Measurements from ENCODE around the gene ATP6V1G3.

GRCh38 chr1:198558402-198558801 lies 17.9 kb upstream of the ATP6V1G3 start:
- TF ChIP-seq, protein P1, sequence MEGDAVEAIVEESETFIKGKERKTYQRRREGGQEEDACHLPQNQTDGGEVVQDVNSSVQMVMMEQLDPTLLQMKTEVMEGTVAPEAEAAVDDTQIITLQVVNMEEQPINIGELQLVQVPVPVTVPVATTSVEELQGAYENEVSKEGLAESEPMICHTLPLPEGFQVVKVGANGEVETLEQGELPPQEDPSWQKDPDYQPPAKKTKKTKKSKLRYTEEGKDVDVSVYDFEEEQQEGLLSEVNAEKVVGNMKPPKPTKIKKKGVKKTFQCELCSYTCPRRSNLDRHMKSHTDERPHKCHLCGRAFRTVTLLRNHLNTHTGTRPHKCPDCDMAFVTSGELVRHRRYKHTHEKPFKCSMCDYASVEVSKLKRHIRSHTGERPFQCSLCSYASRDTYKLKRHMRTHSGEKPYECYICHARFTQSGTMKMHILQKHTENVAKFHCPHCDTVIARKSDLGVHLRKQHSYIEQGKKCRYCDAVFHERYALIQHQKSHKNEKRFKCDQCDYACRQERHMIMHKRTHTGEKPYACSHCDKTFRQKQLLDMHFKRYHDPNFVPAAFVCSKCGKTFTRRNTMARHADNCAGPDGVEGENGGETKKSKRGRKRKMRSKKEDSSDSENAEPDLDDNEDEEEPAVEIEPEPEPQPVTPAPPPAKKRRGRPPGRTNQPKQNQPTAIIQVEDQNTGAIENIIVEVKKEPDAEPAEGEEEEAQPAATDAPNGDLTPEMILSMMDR (IDR thresholded peaks at IDR 0.05), result no peak
- no peak for TF ChIP-seq POLR2A (IDR thresholded peaks at IDR 0.05)
